ENCODE data around the gene ZNF594. TPM values are rescaled to one million over a fixed set of nuclear protein-coding genes. Genes with fewer than 3 reads are reported as not detected.

The ZNF594 gene
- total RNA-seq, 2 donors from 2014 or later: 3.7 to 4.0 TPM

DNA sequence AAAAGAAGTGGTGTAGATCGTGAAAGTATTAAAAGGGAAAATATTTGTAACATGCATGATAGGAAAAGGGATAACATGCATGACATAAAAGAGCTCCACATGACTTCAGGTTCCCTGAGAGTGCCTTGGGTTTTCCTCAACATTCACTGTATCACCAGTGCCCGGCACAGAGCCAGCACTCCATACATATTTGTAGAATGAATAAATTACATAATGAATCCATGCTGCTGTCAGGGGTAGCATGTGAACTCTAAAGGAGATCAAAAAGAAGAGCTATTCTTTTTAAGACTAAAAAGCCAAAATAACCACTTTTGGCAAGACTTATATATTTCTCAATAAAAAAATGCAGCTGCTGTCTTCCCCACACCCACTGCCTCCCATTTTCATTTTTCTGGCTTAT lies 2.7 kb upstream of the ZNF594 start:
- Histone ChIP-seq H3K9me3 (no peaks in the 10 kb centered on the region), H3K4me3 (no peak overlapping the region), H3K4me1 (no peaks in the 10 kb centered on the region), H3K27ac (no peak overlapping the region), H3K9ac (ENCODE audit: low read depth in 2 of 2, low read length in 2 of 2) (no peak overlapping the region), H3K36me3 (no peaks in the 10 kb centered on the region), H3K27me3 (no peaks in the 10 kb centered on the region)
- TF ChIP-seq, protein P1, sequence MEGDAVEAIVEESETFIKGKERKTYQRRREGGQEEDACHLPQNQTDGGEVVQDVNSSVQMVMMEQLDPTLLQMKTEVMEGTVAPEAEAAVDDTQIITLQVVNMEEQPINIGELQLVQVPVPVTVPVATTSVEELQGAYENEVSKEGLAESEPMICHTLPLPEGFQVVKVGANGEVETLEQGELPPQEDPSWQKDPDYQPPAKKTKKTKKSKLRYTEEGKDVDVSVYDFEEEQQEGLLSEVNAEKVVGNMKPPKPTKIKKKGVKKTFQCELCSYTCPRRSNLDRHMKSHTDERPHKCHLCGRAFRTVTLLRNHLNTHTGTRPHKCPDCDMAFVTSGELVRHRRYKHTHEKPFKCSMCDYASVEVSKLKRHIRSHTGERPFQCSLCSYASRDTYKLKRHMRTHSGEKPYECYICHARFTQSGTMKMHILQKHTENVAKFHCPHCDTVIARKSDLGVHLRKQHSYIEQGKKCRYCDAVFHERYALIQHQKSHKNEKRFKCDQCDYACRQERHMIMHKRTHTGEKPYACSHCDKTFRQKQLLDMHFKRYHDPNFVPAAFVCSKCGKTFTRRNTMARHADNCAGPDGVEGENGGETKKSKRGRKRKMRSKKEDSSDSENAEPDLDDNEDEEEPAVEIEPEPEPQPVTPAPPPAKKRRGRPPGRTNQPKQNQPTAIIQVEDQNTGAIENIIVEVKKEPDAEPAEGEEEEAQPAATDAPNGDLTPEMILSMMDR (IDR thresholded peaks at IDR 0.05): no peak
- DNase-seq: no peak
- intact Hi-C loops (cut with DNase I): loop anchor here (5.0 kb wide), 1 partner anchor 82 kb away; the partner anchor contains the start of gene ZNF232

DNA sequence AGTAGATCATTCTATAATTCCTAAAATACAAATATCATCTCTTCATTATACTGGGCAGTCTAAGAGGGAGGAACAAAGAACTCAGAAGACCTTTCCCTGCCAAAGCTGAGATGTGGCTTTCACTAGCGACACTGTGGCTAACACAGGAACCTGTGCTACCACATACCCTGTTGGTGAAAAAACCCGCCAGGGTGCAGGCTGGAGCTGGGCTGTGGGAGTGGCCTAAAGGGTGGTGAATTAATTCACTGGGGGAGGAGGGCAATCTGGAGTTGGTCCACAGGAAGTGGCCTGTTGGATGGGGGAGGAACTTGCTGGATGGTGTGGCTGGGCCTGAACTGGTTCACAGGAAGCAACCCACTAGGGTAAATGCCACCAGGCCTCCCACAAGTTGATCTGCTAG lies 7.4 kb downstream of the ZNF594 start:
- H3K4me3 ChIP-seq: no peak overlapping the region
- H3K4me1 ChIP-seq: no peaks in the 10 kb centered on the region
- intact Hi-C loops (cut with DNase I): no loop called here
- H3K9ac ChIP-seq (ENCODE audit: low read depth in 2 of 2, low read length in 2 of 2): no peak overlapping the region
- no peaks in the 10 kb centered on the region for H3K27me3 ChIP-seq
- H3K36me3 ChIP-seq: no peaks in the 10 kb centered on the region
- peaks cover 37% of the 10 kb centered on the region for H3K9me3 ChIP-seq
- H3K27ac ChIP-seq: no peak overlapping the region
- TF ChIP-seq, protein P1 (IDR thresholded peaks at IDR 0.05): no peak
- no peak for DNase-seq

GRCh38 chr17:5183410-5183793 lies 8.3 kb downstream of the ZNF594 start:
- TF ChIP-seq, protein P1 (IDR thresholded peaks at IDR 0.05): no peak
- no peaks in the 10 kb centered on the region for H3K36me3 ChIP-seq
- DNase-seq: no peak
- no peaks in the 10 kb centered on the region for H3K4me1 ChIP-seq
- no peaks in the 10 kb centered on the region for H3K27me3 ChIP-seq
- no peak overlapping the region for H3K27ac ChIP-seq
- intact Hi-C loops (cut with DNase I): no loop called here
- no peak overlapping the region for H3K4me3 ChIP-seq
- H3K9me3 ChIP-seq: peaks cover 37% of the 10 kb centered on the region
- H3K9ac ChIP-seq (ENCODE audit: low read depth in 2 of 2, low read length in 2 of 2): no peak overlapping the region

- H3K4me1 ChIP-seq: no peaks in the 10 kb centered on the region
- H3K27me3 ChIP-seq: no peaks in the 10 kb centered on the region
- peaks cover 37% of the 10 kb centered on the region for H3K9me3 ChIP-seq
- intact Hi-C loops (cut with DNase I): no loop called here
- no peak overlapping the region for H3K27ac ChIP-seq
- no peak overlapping the region for H3K9ac ChIP-seq (ENCODE audit: low read depth in 2 of 2, low read length in 2 of 2)
- no peaks in the 10 kb centered on the region for H3K36me3 ChIP-seq
- TF ChIP-seq, protein P1 (IDR thresholded peaks at IDR 0.05): no peak
- H3K4me3 ChIP-seq: no peak overlapping the region
- no peak for DNase-seq
These were observed 8.9 kb downstream of the ZNF594 start for GRCh38 chr17:5182597-5183409.

DNA sequence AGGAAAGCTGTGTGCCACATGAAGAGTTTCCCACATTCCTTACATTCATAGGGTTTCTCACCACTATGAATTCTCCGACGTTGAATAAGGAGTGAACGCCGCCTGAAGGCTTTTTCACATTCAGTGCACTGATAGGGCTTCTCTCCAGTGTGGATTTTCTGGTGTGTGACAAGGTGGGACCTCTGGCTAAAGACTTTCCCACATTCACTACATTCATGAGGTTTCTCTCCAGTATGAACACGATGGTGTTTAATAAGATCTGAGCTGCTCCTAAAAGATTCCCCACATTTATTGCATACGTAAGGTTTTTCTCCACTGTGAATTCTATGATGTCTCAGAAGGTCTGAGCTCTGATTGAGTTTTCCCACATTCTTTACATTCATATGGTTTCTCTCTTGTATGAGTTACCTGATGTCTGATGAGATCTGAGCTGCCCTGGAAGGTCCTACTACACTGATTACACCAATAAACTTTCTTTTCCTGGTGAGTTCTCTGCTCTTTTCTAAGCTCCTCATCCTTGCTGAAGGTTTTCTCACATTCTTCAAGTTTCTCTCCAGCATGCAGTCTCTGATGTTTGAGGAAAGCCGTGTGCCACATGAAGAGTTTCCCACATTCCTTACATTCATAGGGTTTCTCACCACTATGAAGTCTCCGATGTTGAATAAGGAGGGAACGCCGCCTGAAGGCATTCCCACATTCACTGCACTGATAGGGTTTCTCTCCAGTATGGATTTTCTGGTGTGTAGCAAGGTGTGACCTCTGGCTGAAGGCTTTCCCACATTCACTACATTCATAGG lies 10.0 kb downstream of the ZNF594 start:
- Histone ChIP-seq H3K9me3 (peaks cover 37% of the 10 kb centered on the region), H3K27me3 (no peaks in the 10 kb centered on the region), H3K9ac (ENCODE audit: low read depth in 2 of 2, low read length in 2 of 2) (no peak overlapping the region), H3K36me3 (no peaks in the 10 kb centered on the region), H3K4me3 (no peak overlapping the region), H3K27ac (no peak overlapping the region), H3K4me1 (no peaks in the 10 kb centered on the region)
- DNase-seq: no peak
- intact Hi-C loops (cut with DNase I): no loop called here
- TF ChIP-seq, protein P1 (IDR thresholded peaks at IDR 0.05): no peak
